Measurements from ENCODE around the gene MMP11. TPM values are rescaled to one million over a fixed set of nuclear protein-coding genes. Genes with fewer than 3 reads are reported as not detected.

The MMP11 gene
- total RNA-seq, 1 donor from 2014 or later = 51.5 TPM

GRCh38 chr22:23801886-23802377 is 29.3 kb downstream of the MMP11 start:
- no peak for DNase-seq (ENCODE audit: low read depth)

GRCh38 chr22:23803001-23803819 is 30.6 kb downstream of the MMP11 start:
- no peak for DNase-seq (ENCODE audit: low read depth)

- DNase-seq (ENCODE audit: low read depth) = no peak
These were observed 32.2 kb downstream of the MMP11 start for GRCh38 chr22:23804781-23805291.

GRCh38 chr22:23806837-23807236 is 34.2 kb downstream of the MMP11 start:
- DNase-seq (ENCODE audit: low read depth) = no peak

GRCh38 chr22:23812378-23812777 is 39.7 kb downstream of the MMP11 start:
- no peak for DNase-seq (ENCODE audit: low read depth)

GRCh38 chr22:23815541-23816155 is 43.0 kb downstream of the MMP11 start:
- DNase-seq (ENCODE audit: low read depth) = no peak

- DNase-seq (ENCODE audit: low read depth) = peak; percentile 56
These were observed 43.7 kb downstream of the MMP11 start for GRCh38 chr22:23816156-23816976.

- DNase-seq (ENCODE audit: low read depth) = no peak
These were observed 44.5 kb downstream of the MMP11 start for GRCh38 chr22:23817146-23817545.

GRCh38 chr22:23818541-23818940 is 45.9 kb downstream of the MMP11 start:
- DNase-seq (ENCODE audit: low read depth) = no peak

GRCh38 chr22:23820748-23821211 is 48.1 kb downstream of the MMP11 start:
- no peak for DNase-seq (ENCODE audit: low read depth)

- DNase-seq (ENCODE audit: low read depth) = peak; percentile 83
These were observed 49.5 kb downstream of the MMP11 start for GRCh38 chr22:23822101-23822671.

- DNase-seq (ENCODE audit: low read depth) = no peak
These were observed 50.7 kb downstream of the MMP11 start for GRCh38 chr22:23823331-23823791.

- no peak for DNase-seq (ENCODE audit: low read depth)
These were observed 52.0 kb downstream of the MMP11 start for GRCh38 chr22:23824476-23825245.

GRCh38 chr22:23825246-23825905 is 52.7 kb downstream of the MMP11 start:
- no peak for DNase-seq (ENCODE audit: low read depth)

GRCh38 chr22:23826510-23827350 is 54.1 kb downstream of the MMP11 start:
- peak; percentile 75 for DNase-seq (ENCODE audit: low read depth)

- no peak for DNase-seq (ENCODE audit: low read depth)
These were observed 54.8 kb downstream of the MMP11 start for GRCh38 chr22:23827351-23827995.

GRCh38 chr22:23828800-23829680 is 56.4 kb downstream of the MMP11 start:
- no peak for DNase-seq (ENCODE audit: low read depth)

Measured in myocyte (in vitro differentiated cells).